Activated T-cell treated with anti-CD3 and anti-CD28 coated beads for 1 hour (primary cell): ENCODE data around the gene KLK7.

Source experiments
- DNase-seq: peaks from one replicate; pipeline ENCODE4 v3.0.0-alpha.2; 2020; ENCODE audit warnings: low read depth

The KLK7 gene

GRCh38 chr19:50932018-50932689 is 51.6 kb downstream of the KLK7 start:
- DNase-seq = no peak

GRCh38 chr19:50931023-50931422 is 52.7 kb downstream of the KLK7 start:
- no peak for DNase-seq

GRCh38 chr19:50928831-50929230 is 54.9 kb downstream of the KLK7 start:
- no peak for DNase-seq
